GM12865 (cell line): ENCODE data around the gene KRT40.

Experiments
- DNase-seq: peaks from one replicate; pipeline ENCODE4 v3.0.0; 2010; ENCODE audit warnings: low read depth
- H3K4me3 ChIP-seq: 2 replicates; pipeline ENCODE4 v1.5.1; 2011; ENCODE audit warnings: mild to moderate bottlenecking, low read depth, low read length, control low read depth
- CTCF ChIP-seq: IDR thresholded peaks from 2 replicates; pipeline ENCODE4 v1.5.1; 2011; ENCODE audit warnings: low read length, control low read depth, low read depth, inconsistent platforms; ENCODE audit not compliant: insufficient read depth; ENCODE audit errors: missing control alignments

KRT40 gene

GRCh38 chr17:40958086-40958953 lies 25.8 kb downstream of the KRT40 start:
- no peak overlapping the region for H3K4me3 ChIP-seq
- no peak for DNase-seq
- TF ChIP-seq CTCF: no peak

GRCh38 chr17:40956401-40957254 lies 27.5 kb downstream of the KRT40 start:
- no peak for DNase-seq
- H3K4me3 ChIP-seq: no peak overlapping the region
- TF ChIP-seq CTCF: no peak

- TF ChIP-seq CTCF: no peak
- H3K4me3 ChIP-seq: no peak overlapping the region
- no peak for DNase-seq
Measured at GRCh38 chr17:40953881-40954280, 30.2 kb downstream of the KRT40 start.

GRCh38 chr17:40952661-40953060 lies 31.5 kb downstream of the KRT40 start:
- no peak for DNase-seq
- no peak overlapping the region for H3K4me3 ChIP-seq
- TF ChIP-seq CTCF: no peak

- H3K4me3 ChIP-seq: no peak overlapping the region
- DNase-seq: no peak
- no peak for TF ChIP-seq CTCF
Measured at GRCh38 chr17:40952154-40952553, 32.0 kb downstream of the KRT40 start.

GRCh38 chr17:40951011-40951622 lies 33.0 kb downstream of the KRT40 start:
- TF ChIP-seq CTCF: no peak
- no peak for DNase-seq

More at GRCh38 chr17:40951011-40951622, 33.0 kb downstream of the KRT40 start:
- no peak overlapping the region for H3K4me3 ChIP-seq
